ENCODE data around the gene ABHD16A.

Gene ABHD16A

GRCh38 chr6:31730631-31731086 lies 27.5 kb upstream of the ABHD16A start:
- DNase-seq = no peak

DNA sequence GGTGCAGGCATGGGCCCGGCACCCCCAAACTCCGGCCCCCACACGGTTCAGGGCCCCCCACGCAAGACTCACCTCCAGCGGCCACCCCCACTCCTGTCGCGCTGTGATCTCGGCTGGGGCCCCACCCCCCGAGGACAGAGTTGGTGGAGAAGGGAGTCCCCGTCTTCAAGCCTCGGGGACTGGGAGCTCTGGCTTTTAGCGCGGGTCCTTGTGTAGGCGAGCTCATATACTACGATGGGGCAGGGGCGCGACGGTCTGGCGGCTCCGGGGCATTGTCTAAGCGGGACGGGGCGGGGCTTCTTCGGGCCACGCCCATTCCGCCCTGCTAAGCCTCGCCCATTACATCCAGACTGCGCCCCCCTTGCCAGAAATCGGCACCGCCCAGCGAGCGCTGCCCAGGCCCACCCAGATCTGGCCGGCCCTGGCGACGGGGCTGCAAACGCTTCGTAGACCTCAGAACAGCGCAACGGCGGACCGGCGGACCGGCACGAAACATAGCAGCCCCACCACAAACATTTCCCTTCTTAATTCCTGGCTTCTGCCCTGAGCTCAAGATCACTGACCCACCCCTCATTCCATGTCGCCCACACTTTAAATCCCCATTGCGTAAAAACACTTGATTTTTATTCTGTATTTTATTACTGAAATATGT lies 27.0 kb upstream of the ABHD16A start:
- peak; percentile 77 to 88 (median 86) for DNase-seq

DNA sequence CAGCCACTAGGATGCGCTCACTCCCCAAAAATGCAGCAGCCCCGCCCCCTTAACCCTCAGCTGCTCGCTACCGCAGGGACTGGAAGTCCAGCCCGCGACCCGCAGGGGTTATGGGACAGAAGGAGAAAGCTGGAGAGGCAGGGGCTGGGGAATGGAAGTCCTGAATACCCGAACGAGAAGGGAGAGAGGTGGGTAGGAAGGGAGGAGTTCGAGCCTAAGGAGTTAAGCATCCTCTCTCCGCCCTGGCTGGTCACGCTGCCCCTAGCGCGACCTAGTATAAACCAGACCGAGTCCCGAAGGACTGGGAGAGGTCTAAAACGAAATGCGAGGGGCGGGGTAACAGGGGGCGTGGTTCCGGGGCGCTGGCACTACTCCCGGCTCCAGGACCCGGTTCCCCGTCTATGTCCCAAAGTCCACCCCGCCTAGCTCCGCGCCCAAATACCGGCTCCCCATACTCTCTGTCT lies 26.4 kb upstream of the ABHD16A start:
- DNase-seq = peak; percentile 88 to 95 (median 92)

GRCh38 chr6:31728767-31729514 lies 25.8 kb upstream of the ABHD16A start, which contains the start of gene DDAH2:
TSS of gene DDAH2 (minus strand) at chr6:31729299. CDS start at chr6:31729161, 138 bp downstream.
- DNase-seq = no peak

DNA sequence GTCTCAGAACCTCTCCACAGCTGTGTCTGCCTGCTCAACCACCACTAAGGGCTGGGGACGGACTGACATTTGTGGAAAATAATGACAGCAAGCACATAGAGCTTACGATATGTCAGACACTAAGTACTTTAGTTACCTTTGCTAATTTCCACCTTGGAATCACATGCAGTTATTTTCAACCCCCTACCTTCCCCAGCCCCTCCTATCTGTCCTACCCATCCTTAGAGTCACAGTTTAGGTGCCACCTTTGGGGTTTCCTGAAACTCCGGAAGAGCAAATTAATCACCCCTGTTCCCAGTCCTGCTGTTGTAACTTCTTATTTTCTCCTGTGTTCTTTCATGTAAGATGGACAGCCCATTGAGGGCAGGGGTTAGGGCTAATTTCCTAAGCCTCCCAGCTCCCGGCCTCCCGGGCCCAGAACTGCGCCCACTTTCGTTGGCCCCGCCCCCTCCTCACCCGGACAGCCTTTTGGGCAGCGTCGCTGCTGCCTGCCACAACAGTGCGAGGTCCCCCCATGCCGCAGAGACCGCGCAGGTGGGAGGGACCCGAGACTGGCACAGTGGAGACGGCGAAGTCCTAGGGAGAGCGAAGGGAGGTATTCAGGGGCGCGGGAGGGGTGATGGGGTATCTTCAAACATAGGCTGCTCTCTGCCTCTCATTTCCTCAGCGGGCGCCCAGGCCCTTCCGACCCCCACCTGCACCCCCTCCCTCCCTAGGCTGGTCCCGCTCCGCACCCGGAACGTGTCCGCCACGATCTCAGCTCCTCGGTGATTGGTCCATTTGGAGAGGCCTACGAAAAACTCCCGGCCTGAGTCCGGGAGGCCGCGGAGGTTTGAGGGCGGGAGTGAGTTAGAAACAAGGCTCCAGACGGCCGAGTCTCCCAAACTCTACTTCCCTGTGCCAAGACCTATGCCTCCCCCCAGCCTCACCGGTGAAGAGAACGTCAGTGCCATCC lies 24.9 kb upstream of the ABHD16A start:
- peak in 3 of 4 experiments; percentile 40 to 64 (median 53) for DNase-seq

DNA sequence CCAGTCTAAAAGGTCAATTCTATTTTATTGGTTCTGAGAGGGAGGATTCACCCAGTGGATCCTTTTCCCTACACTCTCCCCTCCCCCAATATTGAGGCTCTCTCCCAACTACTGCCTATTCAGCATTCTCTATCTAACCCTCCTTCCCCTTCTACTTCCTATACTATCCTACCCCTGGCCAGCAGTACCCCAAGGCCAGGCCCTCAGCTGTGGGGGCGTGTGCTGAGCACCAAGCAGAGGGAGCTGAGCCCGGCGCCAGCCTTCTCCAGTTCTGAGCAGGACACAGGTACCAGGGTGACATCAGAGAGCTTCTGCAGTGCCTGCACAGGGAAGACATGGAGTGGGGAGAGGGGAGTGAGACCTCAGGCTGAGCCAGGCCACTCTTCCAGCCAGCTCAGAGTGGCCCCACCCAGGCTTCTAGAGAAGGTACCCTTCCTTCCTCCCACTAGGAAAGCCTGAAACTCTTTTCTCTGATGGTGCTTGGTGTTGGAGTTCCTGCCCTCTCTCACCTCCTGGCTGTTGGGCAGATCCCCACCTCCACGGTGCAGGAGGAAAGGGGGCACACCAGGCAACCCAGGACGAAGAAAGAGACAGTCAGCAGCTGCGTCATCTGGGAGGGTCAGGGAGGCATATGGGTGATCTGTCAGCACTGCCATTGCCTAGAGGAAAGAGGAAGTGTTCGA lies 24.1 kb upstream of the ABHD16A start:
- peak; percentile 89 to 96 (median 92) for DNase-seq

DNA sequence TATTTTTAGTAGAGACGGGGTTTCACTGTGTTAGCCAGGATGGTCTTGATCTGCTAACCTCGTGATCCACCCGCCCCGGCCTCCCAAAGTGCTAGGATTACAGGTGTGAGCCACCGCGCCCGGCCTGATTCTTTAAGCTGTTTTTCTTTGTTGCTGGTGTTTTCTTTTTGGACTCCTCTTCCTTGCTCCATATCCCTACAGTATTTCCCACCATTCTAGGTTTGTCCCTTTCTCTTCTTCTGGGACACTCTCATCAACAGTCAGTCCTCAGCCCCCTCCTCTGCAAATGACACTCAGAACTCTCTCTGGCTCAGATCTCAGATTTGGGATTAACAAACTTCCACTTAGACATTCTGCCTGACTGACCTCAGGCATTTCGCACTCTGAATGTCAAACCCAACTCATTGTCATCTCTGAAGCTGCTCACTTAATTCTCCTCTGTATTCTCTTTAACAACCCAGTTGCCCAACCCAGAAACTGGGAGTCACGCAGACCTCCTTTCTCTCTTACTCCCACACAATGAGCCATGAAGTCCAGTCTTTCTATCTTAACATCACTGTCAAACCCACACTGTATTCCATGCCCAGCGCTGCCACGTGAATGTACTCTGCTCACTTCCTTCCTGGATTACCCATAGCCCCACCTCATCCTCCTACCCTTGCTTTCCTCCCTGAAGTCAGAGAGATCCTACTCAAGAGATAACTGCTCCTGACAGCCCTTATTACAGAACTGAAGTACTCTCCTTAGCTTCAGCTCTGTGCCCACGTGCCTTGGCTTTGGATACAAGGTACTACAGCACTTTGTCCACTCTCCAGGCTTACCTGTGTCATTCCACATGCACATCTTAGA lies 22.6 kb upstream of the ABHD16A start:
- DNase-seq = peak; percentile 84 to 97 (median 91)

- no peak for DNase-seq
These were observed 21.0 kb upstream of the ABHD16A start for GRCh38 chr6:31723980-31724691.

DNA sequence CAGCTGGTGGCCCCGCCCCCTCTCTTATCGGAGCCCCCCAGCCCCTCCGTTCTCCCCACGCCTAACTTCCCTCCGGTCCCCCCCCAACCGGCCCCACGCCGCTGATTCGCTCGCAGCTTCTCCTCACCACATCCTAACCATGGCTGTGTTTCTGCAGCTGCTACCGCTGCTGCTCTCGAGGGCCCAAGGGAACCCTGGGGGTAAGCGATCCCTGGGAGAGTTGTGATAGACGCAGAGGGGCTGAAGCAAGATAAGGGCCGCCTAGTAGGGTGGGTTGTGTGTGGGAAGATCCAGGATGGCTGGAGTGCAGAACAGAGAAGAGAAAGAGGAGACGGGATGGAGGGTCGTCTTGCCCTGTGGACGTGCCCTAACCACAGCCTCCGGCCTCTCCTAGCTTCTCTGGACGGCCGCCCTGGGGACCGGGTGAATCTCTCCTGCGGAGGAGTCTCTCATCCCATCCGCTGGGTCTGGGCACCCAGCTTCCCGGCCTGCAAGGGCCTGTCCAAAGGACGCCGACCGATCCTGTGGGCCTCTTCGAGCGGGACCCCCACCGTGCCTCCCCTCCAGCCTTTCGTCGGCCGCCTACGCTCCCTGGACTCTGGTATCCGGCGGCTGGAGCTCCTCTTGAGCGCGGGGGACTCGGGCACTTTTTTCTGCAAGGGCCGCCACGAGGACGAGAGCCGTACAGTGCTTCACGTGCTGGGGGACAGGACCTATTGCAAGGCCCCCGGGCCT lies 20.3 kb upstream of the ABHD16A start, which contains the start of gene MPIG6B:
MPIG6B (plus strand) TSS at position 129 of the 735 bp plus-strand sequence; CDS start at position 140, 11 bp downstream.
- DNase-seq = no peak

DNA sequence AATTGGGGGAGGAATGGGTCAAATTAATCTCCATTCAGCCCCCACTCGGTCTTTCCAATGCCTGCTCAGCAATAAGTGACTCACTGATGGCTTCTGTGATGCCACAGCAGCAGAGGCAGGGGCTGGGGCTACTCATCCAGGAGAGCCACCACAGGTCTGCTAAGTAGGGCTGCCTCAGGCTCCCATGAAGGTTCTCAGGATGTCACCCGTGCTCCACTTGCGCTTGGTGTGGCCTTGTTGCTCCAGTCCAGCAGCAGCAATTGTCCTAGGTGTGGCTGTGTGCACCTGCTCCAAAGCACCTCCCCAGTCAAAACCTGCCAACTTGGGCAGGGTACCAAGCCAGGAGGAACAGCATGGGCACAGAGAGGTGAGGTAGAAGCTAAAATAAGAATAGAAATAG lies 19.0 kb upstream of the ABHD16A start:
- no peak for DNase-seq

DNA sequence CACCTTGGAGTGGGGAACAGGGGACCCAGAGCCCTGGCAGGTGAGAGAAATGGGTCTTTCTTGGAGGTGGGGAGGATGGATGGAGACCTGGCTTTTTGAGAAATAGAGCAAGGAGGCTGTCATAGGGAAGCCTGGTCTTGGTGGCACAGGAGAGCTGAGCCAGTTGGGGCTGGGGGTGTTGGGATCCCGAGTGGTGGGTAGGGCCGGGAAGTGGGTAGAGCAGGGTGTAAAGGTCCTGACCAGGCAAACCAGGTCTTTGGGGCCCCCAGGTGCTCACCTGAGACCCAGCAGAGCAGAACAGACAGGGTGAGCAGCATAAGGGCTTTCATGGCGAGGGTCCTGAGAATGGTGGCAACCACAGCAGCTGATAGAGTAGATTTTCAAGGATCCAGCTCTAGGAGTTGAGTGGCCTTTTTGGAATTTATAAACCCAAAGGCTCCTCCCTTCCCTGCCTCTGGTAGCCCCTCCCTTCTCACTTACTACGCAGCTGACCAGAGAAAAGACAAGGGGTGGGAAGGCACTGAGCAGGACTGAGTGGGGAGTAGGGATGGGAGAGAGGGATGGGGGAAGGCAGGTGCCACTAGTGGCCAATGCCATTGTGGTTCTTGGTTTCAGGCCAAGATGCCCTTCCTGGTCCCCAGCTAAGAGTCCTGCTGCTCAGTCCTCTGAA lies 18.4 kb upstream of the ABHD16A start, which contains the start of gene LY6G6C:
LY6G6C (minus strand) TSS at position 396 of the 670 bp plus-strand sequence; CDS start at position 329, 67 bp downstream.
- no peak for DNase-seq

DNA sequence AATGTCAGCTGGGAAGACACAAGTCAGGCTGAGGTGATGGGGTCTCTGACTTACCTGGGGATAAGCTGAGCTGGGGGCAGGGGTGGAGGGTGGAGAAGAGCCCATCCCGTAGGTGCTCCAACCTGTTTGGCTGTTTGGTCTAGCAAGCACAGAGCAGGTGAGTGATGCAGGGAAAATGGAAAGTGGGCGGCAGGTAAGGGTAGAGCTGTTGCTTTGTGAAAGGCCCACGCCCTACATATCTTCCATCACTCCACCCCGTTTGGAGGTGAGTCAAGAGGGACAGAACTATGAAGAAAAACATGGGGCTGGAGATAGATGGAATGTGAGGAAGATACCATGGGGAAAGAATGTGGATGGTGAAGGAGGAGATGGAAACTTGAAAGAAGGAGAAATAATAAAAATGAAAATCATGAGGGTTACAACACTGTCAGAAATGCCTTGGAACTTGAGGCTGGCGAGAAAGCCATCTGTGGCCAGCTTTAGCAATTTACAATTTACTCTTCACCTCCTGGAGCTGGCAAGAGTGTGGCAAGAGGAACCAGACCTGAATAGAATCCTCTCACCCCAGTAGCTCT lies 17.2 kb upstream of the ABHD16A start:
- DNase-seq = no peak

DNA sequence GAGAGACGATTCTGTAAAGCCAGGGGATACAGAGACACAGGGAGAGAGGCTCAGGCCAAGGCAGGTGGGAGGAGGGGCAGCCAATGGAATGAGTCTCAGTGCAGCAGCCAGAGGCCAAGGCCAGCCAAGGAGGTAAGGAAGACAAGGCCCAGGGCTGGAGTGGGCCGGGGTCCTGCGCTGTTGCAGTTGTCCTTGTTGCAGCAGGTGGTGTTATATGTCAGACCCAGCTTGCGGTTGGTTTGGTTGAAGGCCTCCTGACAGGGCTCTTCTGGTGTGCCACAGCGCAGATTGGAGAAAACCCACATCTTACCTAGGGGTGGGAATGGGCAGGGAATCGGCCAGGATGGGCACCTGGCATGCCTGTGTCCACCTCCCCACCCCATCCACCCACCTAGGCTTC lies 15.9 kb upstream of the ABHD16A start:
- DNase-seq = no peak

DNA sequence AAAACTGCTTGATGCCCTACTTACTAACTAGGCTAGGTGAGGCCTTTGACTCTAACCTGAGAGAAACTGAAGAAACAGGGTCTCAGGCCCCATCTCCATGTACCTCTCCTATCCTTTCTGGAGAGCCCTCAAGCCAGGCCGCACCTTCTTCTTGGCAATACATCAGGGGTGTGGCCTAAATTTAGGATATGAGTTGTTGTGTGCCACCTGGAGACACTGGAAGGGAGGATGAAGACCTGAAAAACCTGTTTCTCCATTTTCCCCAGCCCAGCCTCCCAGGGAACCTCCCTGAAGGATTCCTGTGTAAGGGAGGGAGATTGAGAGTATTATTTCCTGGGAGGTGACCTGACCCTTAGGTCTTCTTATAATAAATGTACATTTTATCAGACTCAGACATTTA lies 15.1 kb upstream of the ABHD16A start:
- DNase-seq = no peak

GRCh38 chr6:31717499-31718222 lies 14.5 kb upstream of the ABHD16A start:
- DNase-seq = no peak

GRCh38 chr6:31715022-31715958 lies 12.2 kb upstream of the ABHD16A start, which contains the start of gene LY6G6D:
TSS of gene LY6G6D (plus strand) at chr6:31715348. CDS start at chr6:31715356, 8 bp downstream.
- DNase-seq = no peak
